ENCODE results near the gene EPHA1. TPM values are rescaled to one million over a fixed set of nuclear protein-coding genes. Genes with fewer than 3 reads are reported as not detected.

Gene EPHA1
- total RNA-seq, 1 donor from 2014 or later, result not detected

DNA sequence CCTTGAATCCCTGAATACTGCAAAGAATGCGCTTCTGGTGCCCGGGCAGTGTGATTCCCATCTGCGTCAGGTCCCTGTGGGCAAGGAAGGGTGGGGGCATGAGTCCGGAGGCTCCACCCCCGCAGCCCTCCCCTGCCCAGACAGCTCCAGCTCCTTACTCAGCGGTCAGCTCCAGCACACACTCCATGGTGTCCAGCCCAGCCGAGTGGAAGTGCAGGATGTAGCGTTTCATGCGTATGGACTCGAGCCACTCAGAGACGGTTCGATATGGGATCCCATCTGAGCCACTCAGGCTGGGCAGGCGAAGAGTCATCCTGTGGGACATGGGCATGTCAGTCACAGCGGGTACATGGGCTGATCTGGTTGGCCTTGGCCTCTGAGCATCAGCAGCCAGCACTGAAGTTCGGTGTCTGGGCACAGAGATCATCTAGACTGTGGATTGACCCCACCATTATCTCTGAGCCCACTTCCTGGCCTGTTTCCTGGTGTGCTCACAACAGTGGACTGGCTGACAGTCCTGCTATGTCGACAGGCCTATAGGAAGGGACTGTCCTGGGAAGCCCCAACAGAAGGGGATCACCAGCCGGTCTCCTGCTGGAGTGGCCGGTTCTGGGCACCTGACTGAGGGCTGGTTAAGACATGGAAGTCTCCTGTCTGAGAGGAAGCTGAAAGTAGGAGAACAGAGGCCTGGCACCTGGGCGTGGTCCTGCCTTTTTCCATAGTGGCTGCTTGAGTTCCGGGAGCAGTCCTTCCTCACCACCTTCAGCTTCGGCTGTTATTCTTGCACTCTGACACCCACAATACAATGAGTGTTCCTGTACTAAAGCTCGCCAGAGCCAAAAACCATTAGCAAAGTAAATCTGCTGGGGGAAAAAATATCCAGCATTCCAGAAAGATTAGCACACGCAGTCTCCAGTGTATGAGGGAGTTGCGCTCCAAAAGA lies 16.9 kb downstream of the EPHA1 start:
- Histone ChIP-seq H3K4me3 (peak overlapping the region; percentile 40), H3K27ac (replicated peaks) (peak overlapping the region; percentile 93), H3K36me3 (peaks cover 51% of the 10 kb centered on the region), H3K4me1 (peaks cover 91% of the 10 kb centered on the region), H3K27me3 (ENCODE audit: low read depth) (no peaks in the 10 kb centered on the region), H3K9me3 (replicated peaks) (no peaks in the 10 kb centered on the region)
- TF ChIP-seq, protein P1, sequence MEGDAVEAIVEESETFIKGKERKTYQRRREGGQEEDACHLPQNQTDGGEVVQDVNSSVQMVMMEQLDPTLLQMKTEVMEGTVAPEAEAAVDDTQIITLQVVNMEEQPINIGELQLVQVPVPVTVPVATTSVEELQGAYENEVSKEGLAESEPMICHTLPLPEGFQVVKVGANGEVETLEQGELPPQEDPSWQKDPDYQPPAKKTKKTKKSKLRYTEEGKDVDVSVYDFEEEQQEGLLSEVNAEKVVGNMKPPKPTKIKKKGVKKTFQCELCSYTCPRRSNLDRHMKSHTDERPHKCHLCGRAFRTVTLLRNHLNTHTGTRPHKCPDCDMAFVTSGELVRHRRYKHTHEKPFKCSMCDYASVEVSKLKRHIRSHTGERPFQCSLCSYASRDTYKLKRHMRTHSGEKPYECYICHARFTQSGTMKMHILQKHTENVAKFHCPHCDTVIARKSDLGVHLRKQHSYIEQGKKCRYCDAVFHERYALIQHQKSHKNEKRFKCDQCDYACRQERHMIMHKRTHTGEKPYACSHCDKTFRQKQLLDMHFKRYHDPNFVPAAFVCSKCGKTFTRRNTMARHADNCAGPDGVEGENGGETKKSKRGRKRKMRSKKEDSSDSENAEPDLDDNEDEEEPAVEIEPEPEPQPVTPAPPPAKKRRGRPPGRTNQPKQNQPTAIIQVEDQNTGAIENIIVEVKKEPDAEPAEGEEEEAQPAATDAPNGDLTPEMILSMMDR (IDR thresholded peaks at IDR 0.05; ENCODE audit: borderline replicate concordance), result no peak
- intact Hi-C loops (cut with micrococcal nuclease), result no loop called here
- DNase-seq, result peak; percentile 71

DNA sequence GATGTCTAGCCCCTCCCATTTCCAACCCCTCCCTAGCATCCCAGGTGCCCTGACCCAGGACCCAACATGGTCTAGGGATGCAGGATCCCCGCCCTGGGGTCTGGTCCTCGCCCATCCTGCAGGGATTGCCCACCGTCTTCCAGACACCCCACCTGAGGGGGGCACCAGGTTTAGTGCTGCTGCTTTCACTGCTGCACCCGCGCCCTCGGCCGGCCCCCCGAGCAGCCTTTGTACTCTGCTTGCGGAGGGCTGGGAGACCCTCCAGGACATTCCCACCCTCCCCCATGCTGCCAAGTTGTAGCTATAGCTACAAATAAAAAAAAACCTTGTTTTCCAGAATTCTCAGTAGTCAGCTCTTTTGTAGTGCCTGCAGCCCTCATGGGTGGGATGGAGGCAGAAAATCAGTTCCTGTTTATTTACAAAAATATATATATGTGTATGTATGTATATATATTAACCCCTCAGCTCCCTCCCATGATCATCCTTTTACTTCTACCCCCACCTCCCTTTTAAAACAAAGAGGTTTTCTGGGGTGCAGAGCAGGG lies 17.8 kb downstream of the EPHA1 start:
- Histone ChIP-seq H3K9me3 (replicated peaks) (no peaks in the 10 kb centered on the region), H3K4me3 (peak overlapping the region; percentile 40), H3K27me3 (ENCODE audit: low read depth) (no peaks in the 10 kb centered on the region), H3K4me1 (peaks cover 91% of the 10 kb centered on the region), H3K36me3 (peaks cover 51% of the 10 kb centered on the region), H3K27ac (replicated peaks) (peak overlapping the region; percentile 93)
- TF ChIP-seq, protein P1 (IDR thresholded peaks at IDR 0.05; ENCODE audit: borderline replicate concordance), result no peak
- intact Hi-C loops (cut with micrococcal nuclease), result no loop called here
- DNase-seq, result no peak

DNA sequence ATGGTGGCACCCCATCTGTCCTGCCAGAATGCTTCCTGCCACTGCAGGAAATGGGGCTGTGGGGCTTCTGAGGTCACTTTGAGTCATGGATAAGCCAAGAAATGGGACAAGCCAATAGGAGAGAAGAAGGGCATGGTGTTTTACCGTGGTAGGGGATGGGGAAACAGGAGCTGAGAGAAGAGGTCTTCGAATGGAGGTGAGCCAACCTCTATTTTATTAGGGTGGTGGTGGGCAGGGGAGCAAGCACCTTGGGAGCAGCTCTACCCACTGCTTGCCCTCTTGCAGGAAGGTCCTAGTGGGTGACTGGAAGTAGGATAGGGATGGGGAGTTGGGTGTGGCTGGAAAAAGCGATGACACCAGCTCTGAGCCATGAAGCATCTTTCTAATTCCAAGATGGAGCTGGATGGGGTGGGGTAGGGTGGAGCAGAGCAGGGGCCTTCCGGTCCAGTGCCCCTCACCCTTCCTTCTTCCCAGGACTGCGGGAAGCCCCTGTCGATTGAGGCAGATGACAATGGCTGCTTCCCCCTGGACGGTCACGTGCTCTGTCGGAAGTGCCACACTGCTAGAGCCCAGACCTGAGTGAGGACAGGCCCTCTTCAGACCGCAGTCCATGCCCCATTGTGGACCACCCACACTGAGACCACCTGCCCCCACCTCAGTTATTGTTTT lies 18.4 kb downstream of the EPHA1 start:
- Histone ChIP-seq H3K36me3 (peaks cover 51% of the 10 kb centered on the region), H3K4me1 (peaks cover 91% of the 10 kb centered on the region), H3K27ac (replicated peaks) (peak overlapping the region; percentile 93), H3K4me3 (no peak overlapping the region), H3K9me3 (replicated peaks) (no peaks in the 10 kb centered on the region), H3K27me3 (ENCODE audit: low read depth) (no peaks in the 10 kb centered on the region)
- TF ChIP-seq, protein P1 (IDR thresholded peaks at IDR 0.05; ENCODE audit: borderline replicate concordance), result no peak
- intact Hi-C loops (cut with micrococcal nuclease), result no loop called here
- no peak for DNase-seq

DNA sequence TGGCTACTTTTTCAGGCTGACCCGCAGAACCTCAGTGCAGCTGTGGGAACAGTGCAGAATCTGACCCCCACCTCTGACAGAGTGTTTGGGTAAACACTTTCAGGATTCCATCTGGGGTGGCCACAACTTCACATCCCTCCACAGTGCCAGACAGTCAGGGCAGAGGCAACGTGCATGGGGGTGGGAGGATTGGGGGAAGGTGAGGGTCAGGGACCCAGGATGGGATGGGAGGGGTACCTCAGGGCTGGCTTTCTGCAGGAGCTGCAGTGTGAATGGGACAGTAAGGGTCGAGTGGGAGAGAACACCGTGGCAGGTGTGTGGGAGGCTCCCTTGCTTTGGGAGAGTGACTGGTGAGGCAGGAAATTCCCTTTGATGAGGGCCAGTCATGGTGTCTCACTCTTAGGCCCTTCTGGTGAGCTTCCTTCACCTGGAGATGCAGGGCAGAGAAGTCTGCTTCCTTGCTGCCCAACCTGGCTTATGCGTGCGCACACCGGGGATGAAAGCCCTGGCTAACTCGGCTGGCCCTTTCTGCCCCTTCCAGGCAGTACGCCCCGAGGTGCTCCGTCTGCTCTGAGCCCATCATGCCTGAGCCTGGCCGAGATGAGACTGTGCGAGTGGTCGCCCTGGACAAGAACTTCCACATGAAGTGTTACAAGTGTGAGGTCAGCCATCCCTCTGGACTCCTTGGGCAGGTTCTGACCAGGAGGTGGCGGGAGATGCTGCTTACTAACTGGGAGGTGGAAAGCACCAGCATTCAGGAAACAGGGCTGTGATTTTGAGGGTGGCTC lies 19.1 kb downstream of the EPHA1 start:
- intact Hi-C loops (cut with micrococcal nuclease), result no loop called here
- DNase-seq, result no peak
- H3K4me3 ChIP-seq, result no peak overlapping the region
- peaks cover 91% of the 10 kb centered on the region for H3K4me1 ChIP-seq
- peaks cover 51% of the 10 kb centered on the region for H3K36me3 ChIP-seq
- H3K27ac ChIP-seq (replicated peaks), result peak overlapping the region; percentile 30
- TF ChIP-seq, protein P1 (IDR thresholded peaks at IDR 0.05; ENCODE audit: borderline replicate concordance), result no peak
- H3K9me3 ChIP-seq (replicated peaks), result no peaks in the 10 kb centered on the region
- H3K27me3 ChIP-seq (ENCODE audit: low read depth), result no peaks in the 10 kb centered on the region

All from left ventricle myocardium inferior (tissue), 1 donor.